NCI-H2227 (cell line): ENCODE results near the gene FARSA.
"Not testable (repeated sequence)": the region's sequence is repeated elsewhere in the genome, so short reads cannot be mapped to it uniquely, and the experiment has no call there.

Experiments used
- DNase-seq: peaks from one replicate; lab custom pipeline; 2025; ENCODE audit not compliant: unreplicated experiment; lab: John Stamatoyannopoulos, UW

Gene FARSA

DNA sequence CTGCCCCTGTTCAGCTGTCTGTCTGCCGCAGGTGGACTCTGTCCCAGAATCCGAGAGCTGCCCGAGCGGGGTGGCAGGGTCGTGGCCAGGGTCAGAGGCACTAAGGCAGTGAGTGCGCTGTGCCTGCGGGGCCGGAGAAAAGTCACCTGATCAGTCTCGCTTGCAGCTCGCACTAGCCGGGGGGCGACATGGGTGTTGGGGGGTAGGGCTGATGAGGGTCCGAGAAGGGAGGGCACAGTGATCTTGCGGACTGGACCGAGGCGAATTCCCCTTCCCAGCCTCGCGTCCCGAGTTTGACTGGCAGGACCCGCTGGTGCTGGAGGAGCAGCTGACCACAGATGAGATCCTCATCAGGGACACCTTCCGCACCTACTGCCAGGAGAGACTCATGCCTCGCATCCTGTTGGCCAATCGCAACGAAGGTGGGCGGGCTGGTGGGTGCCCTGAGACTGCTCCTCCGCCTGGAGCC lies 41.9 kb downstream of the FARSA start:
- no peak for DNase-seq

- DNase-seq: peak; percentile 97
These were observed 42.5 kb downstream of the FARSA start, which contains the start of gene GCDH for GRCh38 chr19:12890787-12891552. Gene GCDH, plus strand, starts transcription at chr19:12891160. Its CDS starts 145 bp downstream, at chr19:12891305.

DNA sequence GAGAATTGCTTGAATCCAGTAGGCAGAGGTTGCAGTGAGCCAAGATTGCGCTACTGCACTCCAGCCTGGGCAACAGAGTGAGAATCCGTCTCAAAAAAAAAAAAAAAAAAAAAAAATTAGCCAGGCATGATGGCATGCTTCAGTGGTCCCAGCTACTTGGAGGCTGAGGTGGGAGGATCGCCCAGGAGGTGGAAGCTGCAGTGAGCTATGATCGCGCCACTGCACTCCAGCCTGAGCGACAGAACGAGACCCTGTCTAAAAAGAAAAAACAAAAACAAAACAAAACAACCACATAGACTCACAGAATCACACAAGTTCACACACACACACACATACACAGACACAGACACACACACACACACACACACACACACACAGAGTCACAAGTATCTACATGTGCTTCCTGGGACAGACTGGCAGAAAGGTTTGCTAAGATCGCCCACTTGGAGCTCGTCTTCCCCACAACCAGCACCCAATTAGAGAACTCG lies 43.2 kb downstream of the FARSA start:
- DNase-seq: not testable (repeated sequence)

DNA sequence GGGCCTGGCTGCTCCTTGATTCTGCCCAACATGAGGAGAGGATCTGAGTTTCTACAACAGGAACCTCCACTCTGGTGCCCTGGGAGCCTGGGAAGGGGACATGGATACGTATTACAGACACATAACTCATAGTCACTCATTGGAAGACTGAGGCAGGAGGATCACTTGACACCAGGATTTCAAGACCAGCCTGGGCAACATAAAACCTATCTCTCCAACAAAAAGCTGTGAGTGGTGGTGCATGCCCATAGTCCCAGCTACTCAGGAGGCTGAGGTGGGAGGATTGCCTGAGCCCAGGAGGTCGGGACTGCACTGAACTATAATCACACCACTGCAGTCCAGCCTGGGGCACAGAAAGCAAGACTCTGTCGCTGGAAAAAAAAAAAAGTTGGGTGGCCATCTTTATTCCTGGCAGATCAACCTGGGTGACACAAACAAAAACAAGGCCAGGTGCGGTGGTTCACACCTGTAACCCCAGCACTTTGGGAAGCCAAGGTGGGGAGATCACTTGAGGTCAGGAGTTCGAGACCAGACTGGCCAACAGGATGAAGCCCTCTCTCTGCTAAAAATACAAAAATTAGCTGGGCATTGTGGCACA lies 45.4 kb downstream of the FARSA start:
- no peak for DNase-seq

DNA sequence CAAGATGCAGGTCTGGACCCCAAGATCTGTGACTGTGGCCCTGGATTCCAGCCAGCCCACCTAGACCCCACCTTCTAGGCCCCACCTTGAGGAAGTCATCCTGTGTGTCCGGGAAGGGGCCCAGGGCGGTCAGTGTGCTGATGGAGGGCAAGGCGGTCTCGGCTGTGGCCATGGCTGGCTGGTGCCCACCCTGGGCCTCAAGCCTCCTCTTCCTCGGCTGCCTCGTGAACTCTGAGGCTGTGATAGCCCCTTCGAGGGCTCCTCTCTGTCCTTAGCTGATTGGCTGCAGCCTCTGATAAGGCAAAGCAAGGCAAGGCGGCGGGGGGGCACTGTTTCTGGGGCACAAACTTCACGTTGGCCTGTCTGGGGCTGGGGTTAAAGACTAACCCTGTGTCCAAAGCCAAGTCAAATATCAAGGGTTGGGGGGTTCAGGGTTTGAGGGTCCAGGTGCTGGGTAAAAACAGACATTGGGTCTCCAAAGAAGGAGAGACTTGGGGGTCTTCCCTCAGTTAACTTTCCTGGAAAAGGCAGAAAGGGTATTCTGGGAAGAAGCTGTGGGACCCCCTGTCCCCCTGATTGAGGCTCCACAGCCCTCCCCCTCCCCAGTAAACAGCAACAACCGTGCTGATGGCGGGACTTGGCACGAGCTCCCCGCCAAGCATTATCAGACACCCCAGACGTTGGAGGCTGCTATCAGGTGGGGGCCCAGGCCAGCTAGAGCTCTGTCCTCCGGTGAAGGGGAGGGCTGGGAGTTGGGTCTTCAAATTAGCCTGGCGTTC lies 46.4 kb downstream of the FARSA start, which contains the start of gene KLF1:
Gene KLF1, minus strand, starts transcription at position 233 of the 779 bp plus-strand sequence. Its CDS starts 61 bp downstream, at position 172.
- no peak for DNase-seq

DNA sequence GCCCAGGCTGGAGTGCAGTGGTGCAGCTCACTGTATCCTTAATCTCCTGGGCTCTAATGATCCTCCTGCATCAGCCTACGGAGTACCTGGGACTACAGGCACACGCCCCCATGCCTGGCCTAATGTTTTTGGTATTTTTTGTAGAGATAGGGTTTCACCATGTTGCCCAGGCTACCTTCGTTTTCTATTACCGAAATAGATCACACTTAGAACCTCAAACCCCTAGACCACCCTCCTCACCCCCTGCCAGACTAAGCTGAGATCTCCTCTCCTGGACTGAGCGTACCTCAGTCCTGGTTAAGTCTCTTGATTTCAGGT lies 46.9 kb downstream of the FARSA start:
- no peak for DNase-seq

GRCh38 chr19:12885749-12886650 lies 47.5 kb downstream of the FARSA start:
- DNase-seq: no peak

DNA sequence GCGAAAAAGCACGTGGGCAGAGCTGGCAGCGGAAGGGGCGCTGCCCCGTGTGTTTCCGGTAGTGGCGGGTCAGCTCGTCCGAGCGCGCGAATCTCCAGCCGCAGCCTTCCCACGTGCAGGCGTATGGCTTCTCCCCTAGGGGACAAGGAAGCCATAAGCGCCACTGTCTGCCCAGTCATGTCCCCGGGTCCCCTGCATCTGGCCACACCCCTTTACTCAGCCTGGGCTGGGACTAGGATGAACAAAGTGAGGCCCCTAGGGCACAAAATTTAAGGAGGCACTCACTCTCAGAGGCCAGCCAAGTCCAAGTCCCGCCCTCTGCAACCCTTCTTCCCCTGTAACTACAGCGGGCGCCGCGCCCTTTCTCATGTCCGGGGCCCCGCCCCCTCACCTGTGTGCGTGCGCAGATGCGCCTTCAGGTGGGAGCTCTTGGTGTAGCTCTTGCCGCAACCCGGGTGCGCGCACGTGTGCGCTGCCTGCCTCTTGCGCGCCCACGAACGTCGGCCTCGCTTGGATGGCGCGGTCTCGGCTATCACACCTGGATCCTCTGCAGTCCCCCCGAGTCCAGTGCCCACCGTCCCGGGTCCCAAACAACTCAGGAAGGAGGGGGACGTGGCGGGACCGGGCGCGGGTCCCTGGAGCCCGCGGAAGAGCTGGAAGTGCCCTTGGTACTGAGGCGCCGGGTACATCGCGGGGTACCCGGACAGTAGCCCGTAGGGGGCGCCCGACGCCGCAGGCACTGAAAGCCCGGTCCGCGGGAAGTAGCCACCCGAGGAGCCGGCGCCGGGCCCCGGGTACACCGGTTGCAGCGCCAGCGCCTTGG lies 48.4 kb downstream of the FARSA start:
- peak; percentile 74 for DNase-seq

DNA sequence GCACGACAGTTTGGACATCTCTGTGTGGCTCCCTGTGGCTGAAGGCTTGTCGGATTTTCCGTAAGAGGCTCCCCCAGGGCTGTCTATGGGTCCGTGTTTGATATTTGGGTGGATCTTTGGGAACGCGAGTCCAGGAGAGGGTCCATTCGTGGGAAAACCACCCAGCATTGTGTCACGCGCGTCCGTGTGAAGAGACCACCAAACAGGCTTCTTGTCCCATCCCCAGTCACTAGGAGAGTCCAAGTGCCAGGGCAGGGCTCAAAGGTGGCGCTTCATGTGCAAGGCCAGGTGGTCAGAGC lies 48.9 kb downstream of the FARSA start:
- DNase-seq: no peak

GRCh38 chr19:12884202-12884601 lies 49.3 kb downstream of the FARSA start:
- DNase-seq: no peak

DNA sequence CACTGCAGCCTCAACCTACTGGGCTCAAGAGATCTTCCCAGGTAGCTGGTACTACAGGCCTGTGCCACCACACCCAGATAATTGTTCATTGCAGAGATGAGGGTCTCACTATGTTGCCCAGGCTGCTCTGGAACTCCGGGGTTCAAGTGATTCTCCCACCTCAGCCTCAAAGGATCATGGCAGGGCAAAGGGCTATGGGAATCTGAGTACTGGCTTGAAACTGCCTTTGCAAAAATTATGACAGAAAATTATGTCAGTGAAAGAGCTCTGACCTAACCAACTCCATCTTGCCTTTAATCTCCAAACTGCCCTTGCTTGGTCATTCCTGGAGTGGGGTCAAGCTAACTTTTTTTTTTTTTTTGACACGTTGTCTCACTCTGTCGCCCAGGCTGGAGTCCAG lies 50.9 kb downstream of the FARSA start:
- no peak for DNase-seq

GRCh38 chr19:12881172-12881808 lies 52.2 kb downstream of the FARSA start, which contains the start of gene DNASE2:
Gene DNASE2, minus strand, starts transcription at chr19:12881449. Its CDS starts 74 bp downstream, at chr19:12881375.
- peak; percentile 90 for DNase-seq

GRCh38 chr19:12880551-12881171 lies 52.9 kb downstream of the FARSA start:
- DNase-seq: peak; percentile 43

DNA sequence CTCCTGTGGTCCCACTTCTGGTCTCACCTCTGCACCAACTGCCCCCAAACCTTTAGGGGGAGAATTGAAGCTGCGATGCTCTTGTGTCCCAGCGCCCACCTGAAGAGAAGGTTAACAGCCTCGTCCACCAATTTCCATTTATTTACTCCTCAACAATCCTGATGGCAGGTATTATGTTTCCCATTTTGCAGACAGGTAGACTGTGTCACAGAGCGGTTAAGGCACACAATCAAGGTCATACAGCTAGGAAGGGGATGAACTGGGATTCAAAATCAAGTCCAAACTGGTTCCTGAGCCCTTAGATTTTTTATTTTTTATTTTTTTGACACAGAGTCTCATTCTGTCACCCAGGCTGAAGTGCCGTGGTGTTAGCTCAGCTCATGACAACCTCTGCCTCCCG lies 58.4 kb downstream of the FARSA start:
- no peak for DNase-seq

DNA sequence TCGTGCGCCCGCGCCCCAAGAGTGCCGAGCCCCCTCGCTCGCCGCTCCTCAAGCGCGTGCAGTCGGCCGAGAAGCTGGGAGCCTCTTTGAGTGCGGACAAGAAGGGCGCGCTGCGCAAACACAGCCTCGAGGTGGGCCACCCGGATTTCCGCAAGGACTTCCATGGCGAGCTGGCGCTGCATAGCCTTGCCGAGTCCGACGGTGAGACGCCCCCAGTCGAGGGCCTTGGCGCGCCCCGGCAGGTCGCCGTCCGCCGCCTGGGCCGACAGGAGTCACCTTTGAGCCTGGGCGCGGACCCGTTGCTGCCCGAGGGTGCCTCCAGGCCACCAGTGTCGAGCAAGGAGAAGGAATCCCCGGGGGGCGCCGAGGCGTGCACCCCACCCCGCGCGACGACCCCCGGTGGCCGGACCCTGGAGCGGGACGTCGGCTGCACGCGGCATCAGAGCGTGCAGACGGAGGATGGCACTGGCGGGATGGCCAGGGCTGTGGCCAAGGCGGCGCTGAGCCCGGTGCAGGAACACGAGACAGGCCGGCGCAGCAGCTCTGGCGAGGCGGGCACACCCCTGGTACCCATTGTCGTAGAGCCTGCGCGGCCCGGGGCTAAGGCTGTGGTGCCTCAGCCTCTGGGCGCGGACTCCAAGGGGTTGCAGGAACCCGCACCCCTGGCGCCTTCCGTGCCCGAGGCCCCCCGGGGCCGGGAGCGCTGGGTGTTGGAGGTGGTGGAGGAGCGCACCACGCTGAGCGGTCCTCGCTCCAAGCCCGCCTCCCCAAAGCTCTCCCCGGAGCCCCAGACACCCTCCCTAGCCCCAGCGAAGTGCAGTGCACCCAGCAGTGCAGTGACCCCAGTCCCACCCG lies 59.4 kb downstream of the FARSA start:
- no peak for DNase-seq

DNA sequence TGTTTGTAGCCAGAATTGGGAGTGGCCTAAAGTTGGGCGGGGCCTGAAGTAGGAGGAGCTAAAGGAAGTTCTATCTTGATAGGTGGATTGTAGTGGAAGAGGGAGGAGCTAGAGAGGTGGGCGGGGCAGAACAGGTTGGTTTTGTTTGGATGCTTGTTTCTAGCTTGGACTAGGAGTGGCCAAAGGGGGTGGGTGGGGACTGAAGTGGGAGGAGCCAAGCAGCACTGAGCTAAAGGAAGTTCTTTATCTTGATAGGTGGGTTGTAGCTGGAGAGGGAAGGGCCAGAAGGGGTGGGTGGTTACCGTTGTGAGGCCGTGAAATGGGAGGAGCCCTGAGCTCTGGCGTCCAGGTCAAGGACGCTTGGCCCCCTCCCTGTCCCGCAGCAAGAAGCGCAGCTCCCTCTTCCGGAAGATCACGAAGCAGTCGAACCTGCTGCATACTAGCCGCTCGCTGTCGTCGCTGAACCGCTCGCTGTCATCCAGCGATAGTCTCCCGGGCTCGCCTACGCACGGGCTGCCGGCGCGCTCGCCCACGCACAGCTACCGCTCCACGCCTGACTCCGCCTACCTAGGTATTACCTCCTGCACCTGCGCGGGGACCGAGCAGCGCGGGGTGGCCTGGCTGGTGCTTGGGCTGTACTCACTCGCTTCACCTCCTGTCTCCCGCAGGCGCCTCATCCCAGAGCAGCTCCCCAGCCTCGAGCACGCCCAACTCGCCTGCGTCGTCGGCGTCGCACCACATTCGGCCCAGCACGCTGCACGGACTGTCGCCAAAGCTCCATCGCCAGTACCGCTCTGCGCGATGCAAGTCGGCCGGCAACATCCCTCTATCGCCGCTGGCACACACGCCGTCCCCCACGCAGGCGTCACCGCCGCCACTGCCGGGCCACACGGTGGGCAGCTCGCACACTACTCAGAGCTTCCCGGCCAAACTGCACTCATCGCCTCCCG lies 60.3 kb downstream of the FARSA start:
- peak; percentile 33 for DNase-seq
